Measurements from ENCODE around the gene MVB12B.

- TF ChIP-seq ZNF274 (IDR thresholded peaks at IDR 0.05; ENCODE audit: low read depth, low read length) (no peak), SUZ12 (IDR thresholded peaks at IDR 0.05; ENCODE audit: extremely low read depth, insufficient read depth, insufficient read length) (no peak), YY1 (IDR thresholded peaks at IDR 0.05; ENCODE audit: insufficient read depth, insufficient read length) (no peak)
These were observed 102.0 kb downstream of the MVB12B start for GRCh38 chr9:126428534-126429175.
